ENCODE data around the gene KCTD4. TPM values are rescaled to one million over a fixed set of nuclear protein-coding genes. Genes with fewer than 3 reads are reported as not detected.

KCTD4 gene
- total and polyA plus RNA-seq, 3 donors from 2014 or later, result not detected

- Histone ChIP-seq H3K27ac (no peak overlapping the region), H3K4me3 (no peak overlapping the region), H3K9me3 (no peaks in the 10 kb centered on the region), H3K27me3 (no peaks in the 10 kb centered on the region), H3K36me3 (ENCODE audit: low read depth, missing control alignments) (no peaks in the 10 kb centered on the region), H3K4me1 (no peaks in the 10 kb centered on the region)
- TF ChIP-seq POLR2A (IDR thresholded peaks at IDR 0.05) (no peak), CTCF (IDR thresholded peaks at IDR 0.05) (no peak)
- DNase-seq, result no peak
- intact Hi-C loops (cut with DNase I; ENCODE audit: low total_unique reads), result no loop called here
- 79 to 80% methylated on average over 3 of the region's 3 CpGs for WGBS, 2 donors
These were observed 34.0 kb downstream of the KCTD4 start for GRCh38 chr13:45166858-45167257.

GRCh38 chr13:45162821-45163220, 38.0 kb downstream of the KCTD4 start:
- intact Hi-C loops (cut with DNase I; ENCODE audit: low total_unique reads), result no loop called here
- WGBS, 2 donors, result 80 to 84% methylated on average over 1 of the region's 1 CpG
- TF ChIP-seq CTCF (IDR thresholded peaks at IDR 0.05) (no peak), POLR2A (IDR thresholded peaks at IDR 0.05) (no peak)
- H3K27ac ChIP-seq, result no peak overlapping the region
- no peaks in the 10 kb centered on the region for H3K9me3 ChIP-seq
- no peaks in the 10 kb centered on the region for H3K4me1 ChIP-seq
- DNase-seq, result no peak
- H3K27me3 ChIP-seq, result no peaks in the 10 kb centered on the region
- no peak overlapping the region for H3K4me3 ChIP-seq
- no peaks in the 10 kb centered on the region for H3K36me3 ChIP-seq (ENCODE audit: low read depth, missing control alignments)

GRCh38 chr13:45162194-45162593, 38.7 kb downstream of the KCTD4 start:
- no peak for DNase-seq
- intact Hi-C loops (cut with DNase I; ENCODE audit: low total_unique reads), result no loop called here
- WGBS, 2 donors, result 79 to 95% methylated on average over 1 of the region's 1 CpG

GRCh38 chr13:45156565-45157361, 44.1 kb downstream of the KCTD4 start:
- no peak overlapping the region for H3K4me3 ChIP-seq
- TF ChIP-seq CTCF (IDR thresholded peaks at IDR 0.05) (no peak), POLR2A (IDR thresholded peaks at IDR 0.05) (no peak)
- intact Hi-C loops (cut with DNase I; ENCODE audit: low total_unique reads), result no loop called here
- H3K9me3 ChIP-seq, result no peaks in the 10 kb centered on the region
- H3K36me3 ChIP-seq (ENCODE audit: low read depth, missing control alignments), result no peaks in the 10 kb centered on the region
- no peaks in the 10 kb centered on the region for H3K4me1 ChIP-seq
- 89 to 92% methylated on average over 7 of the region's 7 CpGs for WGBS, 2 donors
- no peak overlapping the region for H3K27ac ChIP-seq
- no peaks in the 10 kb centered on the region for H3K27me3 ChIP-seq
- no peak for DNase-seq

More at GRCh38 chr13:45162194-45162593, 38.7 kb downstream of the KCTD4 start:
- TF ChIP-seq POLR2A (IDR thresholded peaks at IDR 0.05) (no peak), CTCF (IDR thresholded peaks at IDR 0.05) (no peak)
- Histone ChIP-seq H3K4me3 (no peak overlapping the region), H3K27me3 (no peaks in the 10 kb centered on the region), H3K4me1 (no peaks in the 10 kb centered on the region), H3K9me3 (no peaks in the 10 kb centered on the region), H3K36me3 (ENCODE audit: low read depth, missing control alignments) (no peaks in the 10 kb centered on the region), H3K27ac (no peak overlapping the region)

GRCh38 chr13:45149964-45150363, 50.9 kb downstream of the KCTD4 start:
- H3K9me3 ChIP-seq, result no peaks in the 10 kb centered on the region
- WGBS, 2 donors, result 66 to 84% methylated on average over 1 of the region's 1 CpG
- H3K27me3 ChIP-seq, result no peaks in the 10 kb centered on the region
- H3K4me3 ChIP-seq, result no peak overlapping the region
- DNase-seq, result no peak
- H3K27ac ChIP-seq, result no peak overlapping the region
- intact Hi-C loops (cut with DNase I; ENCODE audit: low total_unique reads), result no loop called here
- no peaks in the 10 kb centered on the region for H3K36me3 ChIP-seq (ENCODE audit: low read depth, missing control alignments)
- TF ChIP-seq POLR2A (IDR thresholded peaks at IDR 0.05), result no peak
- no peak for TF ChIP-seq CTCF (IDR thresholded peaks at IDR 0.05)
- H3K4me1 ChIP-seq, result no peaks in the 10 kb centered on the region

All from testis (tissue), 3 donors.